ENCODE measurements around the gene TLE1. TPM values are rescaled to one million over a fixed set of nuclear protein-coding genes. Genes with fewer than 3 reads are reported as not detected.

Gene TLE1
- total and polyA plus RNA-seq, 2 experiments from 2014 or later, result 2.1 to 3.4 TPM

- no peak overlapping the region for H3K4me3 ChIP-seq
Measured at GRCh38 chr9:81664638-81665222, 24.6 kb downstream of the TLE1 start.

GRCh38 chr9:81661339-81661738, 28.0 kb downstream of the TLE1 start:
- H3K27me3 ChIP-seq, result peaks cover 97% of the 10 kb centered on the region
- no peak for TF ChIP-seq CTCF (IDR thresholded peaks at IDR 0.05; ENCODE audit: low read depth, low read length)
- no peak overlapping the region for H3K4me3 ChIP-seq
- no peaks in the 10 kb centered on the region for H3K36me3 ChIP-seq
- H3K4me1 ChIP-seq (ENCODE audit: low read depth), result peaks cover 13% of the 10 kb centered on the region
- H3K27ac ChIP-seq, result no peak overlapping the region
- DNase-seq (ENCODE audit: low read depth in 1 of 2, low spot score in 1 of 2), result no peak
- H3K9me3 ChIP-seq (ENCODE audit: low read depth), result no peaks in the 10 kb centered on the region

More at GRCh38 chr9:81664638-81665222, 24.6 kb downstream of the TLE1 start:
- Histone ChIP-seq H3K27me3 (peaks cover 96% of the 10 kb centered on the region), H3K9me3 (ENCODE audit: low read depth) (no peaks in the 10 kb centered on the region), H3K36me3 (no peaks in the 10 kb centered on the region), H3K27ac (no peak overlapping the region), H3K4me1 (ENCODE audit: low read depth) (peaks cover 13% of the 10 kb centered on the region)
- no peak for TF ChIP-seq CTCF (IDR thresholded peaks at IDR 0.05; ENCODE audit: low read depth, low read length)
- DNase-seq (ENCODE audit: low read depth in 1 of 2, low spot score in 1 of 2), result no peak

- Histone ChIP-seq H3K4me1 (ENCODE audit: low read depth) (no peaks in the 10 kb centered on the region), H3K27me3 (peaks cover 97% of the 10 kb centered on the region), H3K36me3 (no peaks in the 10 kb centered on the region), H3K9me3 (ENCODE audit: low read depth) (no peaks in the 10 kb centered on the region), H3K4me3 (no peak overlapping the region), H3K27ac (no peak overlapping the region)
- no peak for DNase-seq (ENCODE audit: low read depth in 1 of 2, low spot score in 1 of 2)
- TF ChIP-seq CTCF (IDR thresholded peaks at IDR 0.05; ENCODE audit: low read depth, low read length), result no peak
Measured at GRCh38 chr9:81656871-81657337, 32.4 kb downstream of the TLE1 start.

GRCh38 chr9:81656004-81656403, 33.3 kb downstream of the TLE1 start:
- H3K36me3 ChIP-seq, result no peaks in the 10 kb centered on the region
- no peak overlapping the region for H3K4me3 ChIP-seq
- H3K27me3 ChIP-seq, result peaks cover 98% of the 10 kb centered on the region
- no peaks in the 10 kb centered on the region for H3K9me3 ChIP-seq (ENCODE audit: low read depth)
- H3K27ac ChIP-seq, result no peak overlapping the region
- DNase-seq (ENCODE audit: low read depth in 1 of 2, low spot score in 1 of 2), result no peak
- no peaks in the 10 kb centered on the region for H3K4me1 ChIP-seq (ENCODE audit: low read depth)
- no peak for TF ChIP-seq CTCF (IDR thresholded peaks at IDR 0.05; ENCODE audit: low read depth, low read length)

GRCh38 chr9:81653240-81653639, 36.1 kb downstream of the TLE1 start:
- Histone ChIP-seq H3K4me1 (ENCODE audit: low read depth) (no peaks in the 10 kb centered on the region), H3K4me3 (no peak overlapping the region), H3K27ac (no peak overlapping the region), H3K9me3 (ENCODE audit: low read depth) (no peaks in the 10 kb centered on the region), H3K36me3 (no peaks in the 10 kb centered on the region), H3K27me3 (peaks cover 100% of the 10 kb centered on the region)
- TF ChIP-seq CTCF (IDR thresholded peaks at IDR 0.05; ENCODE audit: low read depth, low read length), result no peak
- no peak for DNase-seq (ENCODE audit: low read depth in 1 of 2, low spot score in 1 of 2)
